ENCODE measurements around the gene ATP5IF1.

GRCh38 chr1:28267633-28268032 lies 31.7 kb downstream of the ATP5IF1 start:
- TF ChIP-seq POLR2A (IDR thresholded peaks at IDR 0.05; ENCODE audit: low read length) (no peak), GATA1 (IDR thresholded peaks at IDR 0.05; ENCODE audit: low read depth, low read length) (no peak)
